ENCODE data around the gene SRPK3. TPM values are rescaled to one million over a fixed set of nuclear protein-coding genes. Genes with fewer than 3 reads are reported as not detected.

The SRPK3 gene
- total and polyA plus RNA-seq, 4 donors, result 0.05 TPM; not detected in 3

DNA sequence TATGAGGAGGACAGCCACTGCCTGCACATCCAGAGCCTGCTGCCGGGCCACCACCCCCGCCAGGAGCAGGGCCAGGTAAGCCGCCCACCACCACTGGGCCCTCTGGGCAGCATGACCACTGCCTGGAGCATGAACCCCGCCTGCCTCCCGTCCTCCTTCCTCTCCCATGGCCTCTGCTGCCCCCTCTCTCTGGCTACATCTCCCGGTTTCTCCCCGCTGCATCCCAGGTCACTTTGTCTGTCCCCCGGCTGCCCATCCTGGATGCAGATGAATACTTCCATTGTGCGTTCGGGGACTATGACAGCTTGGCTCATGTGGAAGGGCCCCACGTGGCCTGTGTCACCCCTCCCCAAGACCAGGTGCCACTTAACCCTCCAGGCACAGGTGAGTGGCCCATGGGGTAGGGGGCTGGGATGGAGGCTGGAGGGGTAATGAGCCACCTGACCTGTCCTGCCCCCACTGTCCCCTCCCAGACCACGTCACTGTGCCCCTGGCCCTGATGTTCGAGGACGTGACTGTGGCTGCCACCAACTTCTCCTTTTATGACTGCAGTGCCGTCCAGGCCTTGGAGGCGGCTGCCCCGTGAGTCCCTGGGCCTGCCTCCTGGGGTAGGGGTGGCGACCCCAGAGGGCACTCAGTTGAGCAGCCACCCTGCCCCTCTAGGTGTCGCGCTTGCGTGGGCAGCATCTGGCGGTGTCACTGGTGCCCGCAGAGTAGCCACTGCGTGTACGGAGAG lies 10.8 kb upstream of the SRPK3 start (continued):
- TF ChIP-seq, protein P1, sequence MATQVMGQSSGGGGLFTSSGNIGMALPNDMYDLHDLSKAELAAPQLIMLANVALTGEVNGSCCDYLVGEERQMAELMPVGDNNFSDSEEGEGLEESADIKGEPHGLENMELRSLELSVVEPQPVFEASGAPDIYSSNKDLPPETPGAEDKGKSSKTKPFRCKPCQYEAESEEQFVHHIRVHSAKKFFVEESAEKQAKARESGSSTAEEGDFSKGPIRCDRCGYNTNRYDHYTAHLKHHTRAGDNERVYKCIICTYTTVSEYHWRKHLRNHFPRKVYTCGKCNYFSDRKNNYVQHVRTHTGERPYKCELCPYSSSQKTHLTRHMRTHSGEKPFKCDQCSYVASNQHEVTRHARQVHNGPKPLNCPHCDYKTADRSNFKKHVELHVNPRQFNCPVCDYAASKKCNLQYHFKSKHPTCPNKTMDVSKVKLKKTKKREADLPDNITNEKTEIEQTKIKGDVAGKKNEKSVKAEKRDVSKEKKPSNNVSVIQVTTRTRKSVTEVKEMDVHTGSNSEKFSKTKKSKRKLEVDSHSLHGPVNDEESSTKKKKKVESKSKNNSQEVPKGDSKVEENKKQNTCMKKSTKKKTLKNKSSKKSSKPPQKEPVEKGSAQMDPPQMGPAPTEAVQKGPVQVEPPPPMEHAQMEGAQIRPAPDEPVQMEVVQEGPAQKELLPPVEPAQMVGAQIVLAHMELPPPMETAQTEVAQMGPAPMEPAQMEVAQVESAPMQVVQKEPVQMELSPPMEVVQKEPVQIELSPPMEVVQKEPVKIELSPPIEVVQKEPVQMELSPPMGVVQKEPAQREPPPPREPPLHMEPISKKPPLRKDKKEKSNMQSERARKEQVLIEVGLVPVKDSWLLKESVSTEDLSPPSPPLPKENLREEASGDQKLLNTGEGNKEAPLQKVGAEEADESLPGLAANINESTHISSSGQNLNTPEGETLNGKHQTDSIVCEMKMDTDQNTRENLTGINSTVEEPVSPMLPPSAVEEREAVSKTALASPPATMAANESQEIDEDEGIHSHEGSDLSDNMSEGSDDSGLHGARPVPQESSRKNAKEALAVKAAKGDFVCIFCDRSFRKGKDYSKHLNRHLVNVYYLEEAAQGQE (IDR thresholded peaks at IDR 0.05), result no peak

DNA sequence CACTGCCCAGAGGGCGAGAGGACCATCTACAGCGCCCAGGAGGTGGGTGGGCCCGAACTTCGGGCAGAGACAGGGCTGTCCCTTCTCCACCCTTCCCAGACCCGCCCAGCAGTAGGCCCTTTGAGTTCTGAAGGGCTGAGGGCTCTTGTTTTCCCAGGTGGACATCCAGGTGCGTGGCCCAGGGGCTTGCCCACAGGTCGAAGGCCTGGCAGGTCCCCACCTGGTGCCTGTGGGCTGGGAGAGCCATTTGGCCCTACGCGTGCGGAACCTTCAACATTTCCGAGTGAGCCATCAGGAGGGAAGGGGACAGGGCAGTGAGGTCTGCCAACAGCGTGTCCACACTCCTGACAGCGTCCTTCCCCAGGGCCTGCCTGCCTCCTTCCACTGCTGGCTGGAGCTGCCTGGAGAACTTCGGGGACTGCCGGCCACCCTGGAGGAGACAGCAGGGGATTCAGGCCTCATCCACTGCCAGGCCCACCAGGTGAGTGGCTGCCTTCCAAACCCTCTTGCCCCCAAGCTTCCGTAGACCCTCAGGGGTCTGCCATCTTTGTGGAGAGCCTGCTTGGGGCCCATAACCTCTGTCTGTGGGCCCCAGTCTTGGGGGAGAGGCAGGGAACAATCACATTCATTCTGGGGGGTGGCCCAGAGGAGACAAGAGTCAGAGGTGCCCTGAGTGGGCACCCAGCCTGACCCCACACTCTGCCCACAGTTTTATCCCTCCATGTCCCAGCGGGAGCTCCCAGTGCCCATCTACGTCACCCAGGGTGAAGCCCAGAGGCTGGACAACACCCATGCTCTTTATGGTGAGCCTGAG lies 10.0 kb upstream of the SRPK3 start:
- Histone ChIP-seq H3K9ac (ENCODE audit: low read depth in 1 of 2, low read length in 2 of 2) (no peak overlapping the region), H3K27ac (ENCODE audit: low read depth in 1 of 2, low read length in 2 of 2) (no peak overlapping the region), H3K4me3 (ENCODE audit: low read depth in 1 of 3, low read length in 3 of 3) (no peak overlapping the region), H3K9me3 (ENCODE audit: control insufficient read depth in 4 of 4, low read length in 3 of 4) (no peaks in the 10 kb centered on the region), H3K36me3 (ENCODE audit: control insufficient read depth in 4 of 4, insufficient read depth in 3 of 4, low read depth in 1 of 4, low read length in 3 of 4) (no peaks in the 10 kb centered on the region), H3K4me1 (ENCODE audit: control insufficient read depth in 4 of 4, insufficient read depth in 4 of 4, low read length in 3 of 4) (no peaks in the 10 kb centered on the region), H3K27me3 (ENCODE audit: control insufficient read depth in 4 of 4, insufficient read depth in 4 of 4, low read length in 3 of 4) (no peaks in the 10 kb centered on the region)
- DNase-seq (ENCODE audit: low spot score), result no peak
- 92% methylated on average over 18 of the region's 18 CpGs for whole genome bisulfite sequencing
- TF ChIP-seq SP1 (IDR thresholded peaks at IDR 0.05) (no peak), FOXA2 (IDR thresholded peaks at IDR 0.05) (no peak)

DNA sequence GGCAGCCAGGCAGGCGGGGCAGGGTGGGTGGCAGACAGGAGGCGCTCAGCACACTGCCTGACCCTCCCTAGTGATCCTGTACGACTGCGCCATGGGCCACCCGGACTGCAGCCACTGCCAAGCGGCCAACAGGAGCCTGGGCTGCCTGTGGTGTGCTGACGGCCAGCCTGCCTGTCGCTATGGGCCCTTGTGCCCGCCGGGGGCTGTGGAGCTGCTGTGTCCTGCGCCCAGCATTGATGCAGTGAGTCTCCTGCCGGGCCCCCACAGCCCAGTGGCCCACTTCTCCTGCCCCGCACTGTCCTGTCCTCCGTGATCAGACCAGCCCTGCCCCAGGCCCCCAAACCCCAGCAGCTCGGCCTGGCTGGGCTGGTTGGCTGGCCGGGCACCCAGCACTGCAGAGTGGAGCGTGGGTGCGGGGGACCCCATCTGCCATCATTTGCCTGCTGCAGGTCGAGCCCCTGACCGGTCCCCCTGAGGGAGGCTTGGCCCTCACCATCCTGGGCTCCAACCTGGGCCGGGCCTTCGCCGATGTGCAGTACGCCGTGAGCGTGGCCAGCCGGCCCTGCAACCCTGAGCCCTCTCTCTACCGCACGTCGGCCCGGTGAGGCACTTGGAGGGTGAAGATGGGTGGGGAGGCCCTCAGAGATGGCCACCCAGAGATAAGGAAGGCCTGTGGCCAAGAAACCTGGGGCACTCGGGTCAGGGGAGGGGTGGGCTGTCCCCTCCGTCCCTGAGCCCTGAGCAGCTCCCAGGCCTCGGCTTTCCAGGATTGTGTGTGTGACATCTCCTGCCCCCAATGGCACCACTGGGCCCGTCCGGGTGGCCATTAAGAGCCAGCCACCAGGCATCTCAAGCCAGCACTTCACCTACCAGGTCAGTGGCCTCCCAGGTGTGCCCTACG lies 9.2 kb upstream of the SRPK3 start:
- H3K36me3 ChIP-seq (ENCODE audit: control insufficient read depth in 4 of 4, insufficient read depth in 3 of 4, low read depth in 1 of 4, low read length in 3 of 4), result no peaks in the 10 kb centered on the region
- no peak for TF ChIP-seq HNF4A (conservative IDR thresholded peaks at IDR 0.05)
- TF ChIP-seq, protein P1 (IDR thresholded peaks at IDR 0.05), result no peak
- TF ChIP-seq, protein P2, sequence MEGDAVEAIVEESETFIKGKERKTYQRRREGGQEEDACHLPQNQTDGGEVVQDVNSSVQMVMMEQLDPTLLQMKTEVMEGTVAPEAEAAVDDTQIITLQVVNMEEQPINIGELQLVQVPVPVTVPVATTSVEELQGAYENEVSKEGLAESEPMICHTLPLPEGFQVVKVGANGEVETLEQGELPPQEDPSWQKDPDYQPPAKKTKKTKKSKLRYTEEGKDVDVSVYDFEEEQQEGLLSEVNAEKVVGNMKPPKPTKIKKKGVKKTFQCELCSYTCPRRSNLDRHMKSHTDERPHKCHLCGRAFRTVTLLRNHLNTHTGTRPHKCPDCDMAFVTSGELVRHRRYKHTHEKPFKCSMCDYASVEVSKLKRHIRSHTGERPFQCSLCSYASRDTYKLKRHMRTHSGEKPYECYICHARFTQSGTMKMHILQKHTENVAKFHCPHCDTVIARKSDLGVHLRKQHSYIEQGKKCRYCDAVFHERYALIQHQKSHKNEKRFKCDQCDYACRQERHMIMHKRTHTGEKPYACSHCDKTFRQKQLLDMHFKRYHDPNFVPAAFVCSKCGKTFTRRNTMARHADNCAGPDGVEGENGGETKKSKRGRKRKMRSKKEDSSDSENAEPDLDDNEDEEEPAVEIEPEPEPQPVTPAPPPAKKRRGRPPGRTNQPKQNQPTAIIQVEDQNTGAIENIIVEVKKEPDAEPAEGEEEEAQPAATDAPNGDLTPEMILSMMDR (IDR thresholded peaks at IDR 0.05; ENCODE audit: low read depth, low read length, missing input control), result no peak
- TF ChIP-seq, protein P3, sequence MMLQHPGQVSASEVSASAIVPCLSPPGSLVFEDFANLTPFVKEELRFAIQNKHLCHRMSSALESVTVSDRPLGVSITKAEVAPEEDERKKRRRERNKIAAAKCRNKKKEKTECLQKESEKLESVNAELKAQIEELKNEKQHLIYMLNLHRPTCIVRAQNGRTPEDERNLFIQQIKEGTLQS (IDR thresholded peaks at IDR 0.05), result no peak
- TF ChIP-seq FOXA1 (IDR thresholded peaks at IDR 0.05), result no peak
- TF ChIP-seq YY1 (IDR thresholded peaks at IDR 0.05), result no peak
- TF ChIP-seq, protein P4, sequence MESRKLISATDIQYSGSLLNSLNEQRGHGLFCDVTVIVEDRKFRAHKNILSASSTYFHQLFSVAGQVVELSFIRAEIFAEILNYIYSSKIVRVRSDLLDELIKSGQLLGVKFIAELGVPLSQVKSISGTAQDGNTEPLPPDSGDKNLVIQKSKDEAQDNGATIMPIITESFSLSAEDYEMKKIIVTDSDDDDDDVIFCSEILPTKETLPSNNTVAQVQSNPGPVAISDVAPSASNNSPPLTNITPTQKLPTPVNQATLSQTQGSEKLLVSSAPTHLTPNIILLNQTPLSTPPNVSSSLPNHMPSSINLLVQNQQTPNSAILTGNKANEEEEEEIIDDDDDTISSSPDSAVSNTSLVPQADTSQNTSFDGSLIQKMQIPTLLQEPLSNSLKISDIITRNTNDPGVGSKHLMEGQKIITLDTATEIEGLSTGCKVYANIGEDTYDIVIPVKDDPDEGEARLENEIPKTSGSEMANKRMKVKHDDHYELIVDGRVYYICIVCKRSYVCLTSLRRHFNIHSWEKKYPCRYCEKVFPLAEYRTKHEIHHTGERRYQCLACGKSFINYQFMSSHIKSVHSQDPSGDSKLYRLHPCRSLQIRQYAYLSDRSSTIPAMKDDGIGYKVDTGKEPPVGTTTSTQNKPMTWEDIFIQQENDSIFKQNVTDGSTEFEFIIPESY (IDR thresholded peaks at IDR 0.05), result no peak
- 88% methylated on average over 37 of the region's 37 CpGs for WGBS

More for the DNA sequence above, 9.2 kb upstream of the SRPK3 start:
- Histone ChIP-seq H3K9ac (ENCODE audit: low read depth in 1 of 2, low read length in 2 of 2) (no peak overlapping the region), H3K4me1 (ENCODE audit: control insufficient read depth in 4 of 4, insufficient read depth in 4 of 4, low read length in 3 of 4) (no peaks in the 10 kb centered on the region), H3K9me3 (ENCODE audit: control insufficient read depth in 4 of 4, low read length in 3 of 4) (no peaks in the 10 kb centered on the region), H3K4me3 (ENCODE audit: low read depth in 1 of 3, low read length in 3 of 3) (no peak overlapping the region), H3K27ac (ENCODE audit: low read depth in 1 of 2, low read length in 2 of 2) (no peak overlapping the region), H3K27me3 (ENCODE audit: control insufficient read depth in 4 of 4, insufficient read depth in 4 of 4, low read length in 3 of 4) (no peaks in the 10 kb centered on the region)
- no peak for DNase-seq (ENCODE audit: low spot score)

Measured in liver (tissue), 9 donors.